Karpas-422 (cell line): Measurements from ENCODE around the gene HOXD13. TPM values are rescaled to one million over a fixed set of nuclear protein-coding genes. Genes with fewer than 3 reads are reported as not detected.
A peak's percentile ranks its signal among the peaks of the same experiment; 100 is the strongest.

ENCODE experiments used
- DNase-seq: peaks from one replicate; pipeline ENCODE4 v3.0.0-alpha.2; 2015
- H2AFZ ChIP-seq: fragments of 200-600 bp; sonication (generic); 2 replicates; pipeline ENCODE4 v1.6.1; 2014; ENCODE audit warnings: antibody characterized with exemption, low read length, mixed read lengths
- H3K27ac ChIP-seq: fragments of 200-600 bp; sonication (generic); 2 replicates; pipeline ENCODE4 v1.5.1; 2014; ENCODE audit warnings: mild to moderate bottlenecking, low read length, moderate library complexity
- H3K27me3 ChIP-seq: fragments of 200-600 bp; sonication (generic); 2 replicates; pipeline ENCODE4 v1.6.1; 2014; ENCODE audit warnings: low read length, mixed read lengths
- H3K36me3 ChIP-seq: fragments of 200-600 bp; sonication (generic); 2 replicates; pipeline ENCODE4 v1.6.1; 2014; ENCODE audit warnings: low read length, mixed read lengths; ENCODE audit not compliant: insufficient read depth
- H3K4me1 ChIP-seq: fragments of 200-600 bp; sonication (generic); 2 replicates; pipeline ENCODE4 v1.6.1; 2014; ENCODE audit warnings: mild to moderate bottlenecking, low read length, mixed read lengths
- H3K4me2 ChIP-seq: fragments of 200-600 bp; sonication (generic); 2 replicates; pipeline ENCODE4 v1.6.1; 2014; ENCODE audit warnings: low read length, low read depth, mild to moderate bottlenecking; ENCODE audit not compliant: poor library complexity, severe bottlenecking
- H3K4me3 ChIP-seq: fragments of 200-600 bp; sonication (generic); 2 replicates; pipeline ENCODE4 v1.5.1; 2014; ENCODE audit warnings: mild to moderate bottlenecking, antibody characterized with exemption, low read length, mixed read lengths
- H3K79me2 ChIP-seq: fragments of 200-600 bp; sonication (generic); 2 replicates; pipeline ENCODE4 v1.6.1; 2014; ENCODE audit warnings: mild to moderate bottlenecking, low read length, mixed read lengths
- H3K9ac ChIP-seq: fragments of 200-600 bp; sonication (generic); 2 replicates; pipeline ENCODE4 v1.6.0; 2014; ENCODE audit warnings: low read length
- H3K9me2 ChIP-seq: fragments of 200-600 bp; sonication (generic), shearing (Covaris generic); replicated peaks from 2 replicates; pipeline ENCODE4 v1.6.0; 2014; ENCODE audit warnings: mild to moderate bottlenecking, low read length, moderate library complexity; ENCODE audit not compliant: insufficient read depth
- H3K9me3 ChIP-seq: fragments of 300-700, 200-600 bp; sonication (generic); 2 replicates; pipeline ENCODE4 v1.6.1; 2014; ENCODE audit warnings: low read length, mixed read lengths
- H4K20me1 ChIP-seq: fragments of 200-600 bp; sonication (generic); 2 replicates; pipeline ENCODE4 v1.6.1; 2014; ENCODE audit warnings: mild to moderate bottlenecking, antibody characterized with exemption, low read length, low read depth; ENCODE audit not compliant: insufficient read depth
- total RNA-seq: library from RNA; depleted of rRNA; stranded (reverse); fragments of >200 nt; shearing (Covaris generic); gene quantifications from 2 replicates; pipeline ENCODE4 v1.2.3, GENCODE V29; 2014; ENCODE audit warnings: low replicate concordance

Gene HOXD13
- total RNA-seq, 1 experiment from 2014 or later: not detected

DNA sequence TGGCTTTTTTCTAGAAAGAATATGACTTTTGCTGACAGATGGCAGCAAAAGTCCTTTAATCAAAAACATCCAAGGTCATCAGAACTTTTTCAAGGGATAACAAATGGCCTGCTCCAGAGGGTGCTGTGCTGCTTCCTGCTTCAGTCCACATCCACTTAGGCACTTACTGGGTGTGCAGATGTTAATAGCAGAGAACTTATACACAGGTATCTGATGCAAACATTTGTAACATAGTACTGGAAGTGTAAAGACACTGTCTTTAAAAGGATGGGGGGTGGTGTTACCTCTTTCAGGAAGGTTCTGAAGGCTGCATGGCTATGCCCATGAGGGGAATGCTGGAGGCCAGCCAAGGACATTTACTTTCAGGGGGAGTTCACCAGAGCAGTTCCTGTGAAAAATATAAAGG lies 42.5 kb downstream of the HOXD13 start:
- peak overlapping the region; percentile 82 for H2AFZ ChIP-seq
- H3K9me3 ChIP-seq: no peaks in the 10 kb centered on the region
- H3K36me3 ChIP-seq: no peaks in the 10 kb centered on the region
- H3K79me2 ChIP-seq: no peaks in the 10 kb centered on the region
- H3K4me3 ChIP-seq: no peak overlapping the region
- H3K4me1 ChIP-seq: peaks cover 19% of the 10 kb centered on the region
- no peak overlapping the region for H3K9ac ChIP-seq
- H3K4me2 ChIP-seq: no peak overlapping the region
- no peaks in the 10 kb centered on the region for H4K20me1 ChIP-seq
- H3K27me3 ChIP-seq: no peaks in the 10 kb centered on the region
- H3K9me2 ChIP-seq: no peaks in the 10 kb centered on the region
- no peak overlapping the region for H3K27ac ChIP-seq
- no peak for DNase-seq

DNA sequence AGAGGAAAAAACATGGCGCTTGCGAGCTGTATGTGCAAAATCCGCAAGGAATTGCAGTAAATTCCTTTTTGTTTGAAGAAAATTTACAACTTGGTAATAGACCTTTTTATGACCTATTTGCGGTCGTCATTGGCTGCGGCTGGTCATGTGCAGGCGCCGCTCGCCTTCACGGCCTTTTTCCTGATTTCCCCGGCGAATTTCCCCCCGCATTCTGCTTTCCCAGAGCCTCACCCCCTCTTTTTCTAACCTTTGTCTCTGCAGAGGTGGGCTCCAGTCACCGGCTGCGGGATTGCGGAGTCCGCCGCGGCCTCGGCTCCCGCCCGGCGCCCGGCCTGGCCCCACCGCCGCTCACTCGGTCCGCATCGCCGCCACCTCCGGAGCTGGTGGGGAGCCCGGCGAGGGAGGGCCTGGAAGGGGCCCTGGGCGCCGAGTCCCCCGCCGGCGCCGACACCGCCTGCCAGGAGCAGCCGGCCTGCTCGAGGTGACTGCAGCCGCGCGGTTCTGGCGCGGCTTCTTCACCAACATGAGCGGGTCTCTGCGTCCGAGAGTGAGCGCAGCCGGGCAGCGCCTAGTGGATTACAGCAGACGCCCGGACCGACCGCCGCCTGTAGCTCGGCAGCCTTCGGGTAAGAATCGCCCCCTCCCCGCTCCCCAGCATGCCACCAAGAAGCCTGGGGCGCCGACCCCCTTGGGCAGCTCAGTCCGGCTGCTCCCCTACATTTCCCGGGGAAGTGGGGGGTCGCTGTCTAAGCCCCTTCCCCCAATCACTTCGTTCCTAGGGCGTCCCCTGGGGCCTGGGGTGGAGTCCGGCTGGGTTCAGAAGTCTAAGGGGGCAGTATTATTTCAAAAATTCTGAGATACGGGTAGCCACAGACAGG lies 44.1 kb downstream of the HOXD13 start:
- Histone ChIP-seq H3K4me3 (no peak overlapping the region), H3K4me1 (peaks cover 30% of the 10 kb centered on the region), H3K27me3 (no peaks in the 10 kb centered on the region), H3K27ac (no peak overlapping the region), H2AFZ (no peak overlapping the region), H3K9ac (no peak overlapping the region), H3K9me3 (no peaks in the 10 kb centered on the region), H3K36me3 (no peaks in the 10 kb centered on the region), H4K20me1 (no peaks in the 10 kb centered on the region), H3K4me2 (no peak overlapping the region), H3K9me2 (no peaks in the 10 kb centered on the region), H3K79me2 (no peaks in the 10 kb centered on the region)
- no peak for DNase-seq

DNA sequence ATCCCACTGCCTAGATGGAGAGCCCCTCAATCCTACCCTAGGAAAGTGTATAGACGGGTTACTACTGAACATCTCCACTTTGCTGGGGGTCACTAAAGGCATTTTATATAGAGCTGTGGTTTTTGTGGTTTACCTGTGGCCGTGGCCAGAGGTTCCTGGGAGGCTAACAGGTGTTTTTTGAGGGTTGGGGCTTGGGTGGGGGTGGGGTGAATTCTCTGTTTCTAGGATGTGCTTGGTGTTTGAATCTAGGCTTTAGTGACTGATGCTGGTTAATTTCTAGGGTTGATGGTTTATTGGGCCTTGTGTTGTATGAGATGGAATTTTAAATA lies 44.7 kb downstream of the HOXD13 start:
- Histone ChIP-seq H3K27me3 (no peaks in the 10 kb centered on the region), H3K9me2 (no peaks in the 10 kb centered on the region), H3K79me2 (no peaks in the 10 kb centered on the region), H3K9ac (no peak overlapping the region), H3K4me2 (no peak overlapping the region), H3K9me3 (no peaks in the 10 kb centered on the region), H2AFZ (no peak overlapping the region), H3K4me1 (peaks cover 30% of the 10 kb centered on the region), H3K36me3 (no peaks in the 10 kb centered on the region), H4K20me1 (no peaks in the 10 kb centered on the region), H3K4me3 (no peak overlapping the region), H3K27ac (no peak overlapping the region)
- no peak for DNase-seq

DNA sequence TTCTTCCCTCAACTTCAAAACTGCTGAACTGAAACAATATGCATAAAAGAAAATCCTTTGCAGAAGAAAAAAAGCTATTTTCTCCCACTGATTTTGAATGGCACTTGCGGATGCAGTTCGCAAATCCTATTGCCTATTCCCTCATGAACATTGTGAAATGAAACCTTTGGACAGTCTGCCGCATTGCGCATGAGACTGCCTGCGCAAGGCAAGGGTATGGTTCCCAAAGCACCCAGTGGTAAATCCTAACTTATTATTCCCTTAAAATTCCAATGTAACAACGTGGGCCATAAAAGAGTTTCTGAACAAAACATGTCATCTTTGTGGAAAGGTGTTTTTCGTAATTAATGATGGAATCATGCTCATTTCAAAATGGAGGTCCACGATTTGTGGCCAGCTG lies 45.4 kb downstream of the HOXD13 start:
- H2AFZ ChIP-seq: no peak overlapping the region
- no peak overlapping the region for H3K9ac ChIP-seq
- DNase-seq: no peak

DNA sequence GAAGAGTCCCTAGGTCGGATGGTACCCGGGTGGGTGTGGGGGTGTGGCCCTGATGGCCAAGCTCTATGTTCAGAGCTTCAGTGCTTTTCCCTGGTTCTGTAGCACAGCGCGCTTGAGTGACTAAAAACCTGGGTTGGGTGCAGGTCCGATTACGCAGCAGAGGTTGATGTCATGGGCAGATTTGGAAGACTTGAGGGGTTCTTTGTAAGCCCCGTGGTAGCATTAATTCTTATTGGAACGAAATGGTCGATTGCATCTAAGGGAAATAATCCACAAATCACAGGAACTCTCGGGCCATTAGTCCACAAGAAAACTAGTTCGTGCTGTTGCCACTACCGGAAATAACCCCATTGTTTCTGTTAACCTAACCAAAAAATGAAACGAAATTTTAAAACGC lies 46.0 kb downstream of the HOXD13 start:
- DNase-seq: no peak
- Histone ChIP-seq H3K4me1 (peaks cover 29% of the 10 kb centered on the region), H2AFZ (no peak overlapping the region), H3K9ac (no peak overlapping the region), H3K4me3 (no peak overlapping the region), H3K27ac (no peak overlapping the region), H3K36me3 (no peaks in the 10 kb centered on the region), H3K79me2 (no peaks in the 10 kb centered on the region), H3K27me3 (no peaks in the 10 kb centered on the region), H3K4me2 (no peak overlapping the region), H3K9me3 (no peaks in the 10 kb centered on the region), H4K20me1 (no peaks in the 10 kb centered on the region), H3K9me2 (no peaks in the 10 kb centered on the region)

More for the DNA sequence above, 45.4 kb downstream of the HOXD13 start:
- Histone ChIP-seq H3K36me3 (no peaks in the 10 kb centered on the region), H3K79me2 (no peaks in the 10 kb centered on the region), H3K27me3 (no peaks in the 10 kb centered on the region), H3K9me3 (no peaks in the 10 kb centered on the region), H3K4me2 (no peak overlapping the region), H3K9me2 (no peaks in the 10 kb centered on the region), H3K4me3 (no peak overlapping the region), H3K4me1 (peaks cover 30% of the 10 kb centered on the region), H3K27ac (no peak overlapping the region), H4K20me1 (no peaks in the 10 kb centered on the region)

DNA sequence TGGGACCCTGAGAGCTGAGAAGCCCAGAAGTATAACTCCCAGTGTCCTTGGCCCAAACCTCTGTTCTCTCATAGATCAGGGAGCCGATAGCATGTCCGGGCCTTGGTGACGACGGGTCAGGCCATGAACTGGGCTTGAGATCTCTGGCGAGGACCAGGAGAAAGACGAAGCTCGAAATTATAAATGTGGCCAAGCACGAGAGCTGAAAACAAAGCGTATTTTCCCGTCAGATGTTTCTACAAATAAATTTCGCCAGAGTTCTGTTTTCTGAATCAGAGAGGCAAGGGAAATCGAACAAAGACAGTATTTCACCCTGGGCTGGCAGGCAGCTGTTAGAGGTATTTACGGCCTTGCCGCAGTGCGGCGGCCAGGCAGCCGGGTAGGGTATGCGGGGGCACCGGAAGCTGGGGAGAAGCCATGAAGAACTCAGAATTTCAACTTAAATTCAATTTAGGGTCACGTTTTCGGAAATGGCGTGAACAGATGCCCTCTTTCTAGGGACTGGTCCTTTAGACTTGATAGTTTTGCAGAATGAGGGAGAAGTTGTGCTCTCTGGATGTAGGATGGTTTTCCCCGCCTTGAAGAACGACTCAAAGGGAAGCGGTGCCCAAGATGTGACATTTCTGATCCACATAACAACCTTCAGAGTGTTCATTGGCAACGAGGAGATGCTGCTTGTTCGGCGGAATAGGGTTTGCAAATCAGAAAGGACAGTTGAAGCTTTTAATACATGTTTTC lies 46.6 kb downstream of the HOXD13 start:
- no peaks in the 10 kb centered on the region for H3K27me3 ChIP-seq
- no peak overlapping the region for H2AFZ ChIP-seq
- H4K20me1 ChIP-seq: no peaks in the 10 kb centered on the region
- no peaks in the 10 kb centered on the region for H3K79me2 ChIP-seq
- H3K9ac ChIP-seq: no peak overlapping the region
- no peak overlapping the region for H3K27ac ChIP-seq
- no peaks in the 10 kb centered on the region for H3K36me3 ChIP-seq
- H3K4me3 ChIP-seq: no peak overlapping the region
- no peak for DNase-seq
- no peaks in the 10 kb centered on the region for H3K9me2 ChIP-seq
- no peak overlapping the region for H3K4me2 ChIP-seq
- H3K4me1 ChIP-seq: peaks cover 23% of the 10 kb centered on the region
- no peaks in the 10 kb centered on the region for H3K9me3 ChIP-seq

DNA sequence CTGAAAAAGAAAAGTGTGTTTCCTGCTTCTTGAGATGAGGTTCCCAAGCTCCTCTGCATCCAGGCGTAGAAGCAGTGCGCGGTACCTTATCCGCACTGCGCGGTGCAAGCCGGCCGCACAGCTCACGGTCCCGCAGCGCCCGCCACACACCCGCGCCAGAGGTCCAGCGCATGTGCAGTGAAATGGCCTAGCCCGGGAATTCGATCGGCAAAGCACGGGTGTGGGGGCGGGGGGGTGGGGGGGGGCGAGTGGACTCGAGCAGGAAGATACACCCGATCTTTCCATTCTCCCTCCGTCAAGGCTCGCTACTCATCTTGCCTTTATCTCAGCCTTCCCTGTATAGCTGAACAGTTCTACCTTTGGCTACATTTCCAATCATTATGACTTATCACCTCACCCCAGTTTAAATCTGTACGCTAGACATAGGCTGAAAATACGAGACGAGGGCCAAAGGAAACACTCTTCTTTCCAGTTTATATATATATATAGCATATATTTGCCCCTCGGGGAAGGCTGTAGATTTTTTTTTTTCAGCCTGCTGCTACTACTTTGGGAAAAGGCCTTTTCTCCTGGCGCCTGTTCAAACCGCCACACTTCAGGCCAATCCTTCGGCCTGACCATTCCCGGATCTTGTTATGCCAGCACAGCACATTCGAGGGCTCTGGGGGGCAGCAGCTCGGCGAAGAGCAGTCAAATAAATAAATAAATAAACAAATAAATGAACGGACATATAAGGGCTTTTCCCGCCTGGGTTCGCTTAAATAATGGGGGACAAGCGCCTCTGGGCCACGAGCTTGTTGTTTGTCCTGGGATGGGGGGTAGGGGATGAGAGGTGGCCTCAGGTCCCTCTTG lies 47.4 kb downstream of the HOXD13 start:
- H4K20me1 ChIP-seq: no peaks in the 10 kb centered on the region
- no peaks in the 10 kb centered on the region for H3K27me3 ChIP-seq
- peak overlapping the region; percentile 79 for H3K4me3 ChIP-seq
- no peaks in the 10 kb centered on the region for H3K36me3 ChIP-seq
- peak overlapping the region; percentile 98 for H2AFZ ChIP-seq
- H3K4me2 ChIP-seq: peak overlapping the region; percentile 89
- no peaks in the 10 kb centered on the region for H3K79me2 ChIP-seq
- H3K27ac ChIP-seq: no peak overlapping the region
- no peaks in the 10 kb centered on the region for H3K9me2 ChIP-seq
- H3K4me1 ChIP-seq: peaks cover 16% of the 10 kb centered on the region
- DNase-seq: no peak
- peak overlapping the region; percentile 83 for H3K9ac ChIP-seq
- H3K9me3 ChIP-seq: no peaks in the 10 kb centered on the region
